Thyroid gland (tissue), 4 donors: ENCODE data around the gene RASGRP1. TPM values are rescaled to one million over a fixed set of nuclear protein-coding genes. Genes with fewer than 3 reads are reported as not detected.

ENCODE experiments used
- DNase-seq, 2 donors: peaks; one replicate each; pipeline ENCODE4 v3.0.0-alpha.2; 2019
- H3K27ac ChIP-seq, 3 donors: fragments of 200-600 bp; sonication (generic); 1 replicate in 2 of 3; 2 replicates in 1 of 3; pipeline ENCODE4 v1.5.1; 2016 to 2019; ENCODE audit warnings: mild to moderate bottlenecking in 1 of 3, moderate library complexity in 1 of 3
- H3K27me3 ChIP-seq: fragments of 200-600 bp; sonication (generic); one replicate; pipeline ENCODE4 v1.5.1; 2019
- H3K36me3 ChIP-seq, 2 donors: fragments of 200-600 bp; sonication (generic); one replicate each; pipeline ENCODE4 v1.5.1; 2016 to 2019
- H3K4me1 ChIP-seq, 2 donors: fragments of 200-600 bp; sonication (generic); one replicate each; pipeline ENCODE4 v1.5.1; 2017 to 2019
- H3K4me3 ChIP-seq, 3 donors: fragments of 200-600 bp; sonication (generic); replicated peaks in 1 of 3; 1 replicate in 2 of 3; 2 replicates in 1 of 3; pipeline ENCODE4 v1.5.1; 2016; ENCODE audit warnings: mild to moderate bottlenecking in 1 of 3
- H3K9me3 ChIP-seq: fragments of 200-600 bp; sonication (generic); one replicate; pipeline ENCODE4 v1.5.1; 2017
- CTCF ChIP-seq, 6 experiments: fragments of 200-600 bp in 3 of 6; fragments of 450-650 bp in 3 of 6; sonication (generic) in 3 of 6; IDR thresholded peaks; one replicate each; pipeline ENCODE4 v1.5.1; 2016 to 2019; ENCODE audit warnings: antibody characterized with exemption in 6 of 6, mild to moderate bottlenecking in 2 of 6, inconsistent platforms in 1 of 6, moderate library complexity in 1 of 6
- POLR2A ChIP-seq, 2 donors: fragments of 450-650 bp; IDR thresholded peaks; one replicate each; pipeline ENCODE4 v1.6.1; 2017; ENCODE audit warnings: antibody characterized with exemption in 2 of 2, mild to moderate bottlenecking in 2 of 2, moderate library complexity in 1 of 2
- WGBS, 2 donors: methylation state at CpG; one replicate each; pipeline ENCODE4 v1.1.5; 2017; 5-methylcytosine and 5-hydroxymethylcytosine counted together
- intact Hi-C: fragments of 100-400 bp; cut with DNase I; formaldehyde crosslinking; loops from one replicate; pipeline ENCODE4 v1.15.1; 2023
- total RNA-seq, 4 donors: library from RNA; depleted of rRNA; stranded (reverse); fragments of >200 nt; gene quantifications; one replicate each; pipeline ENCODE4 v1.2.3, GENCODE V29; 2016

Gene RASGRP1
- total RNA-seq = 1 to 10 TPM in 2 of 4 donors, under 1 TPM in 2; 0.24 to 1.9 (median 0.89) TPM

- no peaks in the 10 kb centered on the region for H3K27me3 ChIP-seq
- TF ChIP-seq CTCF (IDR thresholded peaks at IDR 0.05) (no peak), POLR2A (IDR thresholded peaks at IDR 0.05) (no peak)
- peak; percentile 48 to 52 for DNase-seq
- peaks cover 7 to 14% of the 10 kb centered on the region in 2 donors for H3K4me1 ChIP-seq
- intact Hi-C loops = no loop called here
- no peaks in the 10 kb centered on the region for H3K36me3 ChIP-seq
- no peak within 1 kb of the TSS for H3K27ac ChIP-seq
- no peaks in the 10 kb centered on the region for H3K9me3 ChIP-seq
- H3K4me3 ChIP-seq = peak within 1 kb of the TSS in 2 of 3 donors; percentile 19 to 26
- 0 to 10% methylated on average over 5 to 12 of the region's 85 CpGs for WGBS, 2 donors
These were observed at the start of gene RASGRP1 for GRCh38 chr15:38564557-38565286. Gene RASGRP1 (minus strand): TSS chr15:38564814. CDS start chr15:38564628, 186 bp downstream.

- no peak overlapping the region for H3K27ac ChIP-seq
- intact Hi-C loops = no loop called here
- H3K36me3 ChIP-seq = no peaks in the 10 kb centered on the region
- no peak for DNase-seq
- H3K9me3 ChIP-seq = no peaks in the 10 kb centered on the region
- no peak overlapping the region for H3K4me3 ChIP-seq
- TF ChIP-seq CTCF (IDR thresholded peaks at IDR 0.05) (no peak), POLR2A (IDR thresholded peaks at IDR 0.05) (no peak)
- 79 to 81% methylated on average over 3 of the region's 3 CpGs for WGBS, 2 donors
- H3K27me3 ChIP-seq = no peaks in the 10 kb centered on the region
- H3K4me1 ChIP-seq = no peaks in the 10 kb centered on the region
These were observed 48.5 kb upstream of the RASGRP1 start for GRCh38 chr15:38613085-38613484.

- Histone ChIP-seq H3K27ac (no peak overlapping the region), H3K4me3 (no peak overlapping the region), H3K4me1 (no peaks in the 10 kb centered on the region), H3K36me3 (no peaks in the 10 kb centered on the region), H3K9me3 (no peaks in the 10 kb centered on the region), H3K27me3 (no peaks in the 10 kb centered on the region)
- intact Hi-C loops = no loop called here
- TF ChIP-seq POLR2A (IDR thresholded peaks at IDR 0.05) = no peak
- no peak for TF ChIP-seq CTCF (IDR thresholded peaks at IDR 0.05)
- WGBS, 2 donors = 92 to 93% methylated on average over 6 of the region's 6 CpGs
- no peak for DNase-seq
These were observed 47.7 kb upstream of the RASGRP1 start for GRCh38 chr15:38612159-38612863.

- Histone ChIP-seq H3K4me3 (no peak overlapping the region), H3K36me3 (no peaks in the 10 kb centered on the region), H3K9me3 (no peaks in the 10 kb centered on the region), H3K27me3 (no peaks in the 10 kb centered on the region), H3K4me1 (no peaks in the 10 kb centered on the region), H3K27ac (no peak overlapping the region)
- intact Hi-C loops = no loop called here
- TF ChIP-seq CTCF (IDR thresholded peaks at IDR 0.05) (no peak), POLR2A (IDR thresholded peaks at IDR 0.05) (no peak)
- no peak for DNase-seq
- 82 to 89% methylated on average over 4 of the region's 4 CpGs for WGBS, 2 donors
These were observed 46.6 kb upstream of the RASGRP1 start for GRCh38 chr15:38611228-38611627.

- 69 to 73% methylated on average over 7 of the region's 7 CpGs for WGBS, 2 donors
- no peaks in the 10 kb centered on the region for H3K9me3 ChIP-seq
- TF ChIP-seq POLR2A (IDR thresholded peaks at IDR 0.05) = no peak
- TF ChIP-seq CTCF (IDR thresholded peaks at IDR 0.05) = no peak
These were observed 46.1 kb upstream of the RASGRP1 start for GRCh38 chr15:38610748-38611147.

More at GRCh38 chr15:38610748-38611147, 46.1 kb upstream of the RASGRP1 start:
- no peaks in the 10 kb centered on the region for H3K36me3 ChIP-seq
- H3K4me1 ChIP-seq = no peaks in the 10 kb centered on the region
- H3K27me3 ChIP-seq = no peaks in the 10 kb centered on the region
- intact Hi-C loops = no loop called here
- H3K27ac ChIP-seq = no peak overlapping the region
- DNase-seq = no peak
- no peak overlapping the region for H3K4me3 ChIP-seq
